HG02970 (cell line): ENCODE measurements around the gene GNAO1.

Experiments used
- ATAC-seq: cut with Tn5 transposase; IDR thresholded peaks from one replicate; pipeline ENCODE4 v1.9.1; 2021; ENCODE audit warnings: mild to moderate bottlenecking, moderate library complexity, moderate number of reproducible peaks; ENCODE audit not compliant: unreplicated experiment, low FRiP score

Gene GNAO1

GRCh38 chr16:56197192-56197992, 6.1 kb downstream of the GNAO1 start:
- ATAC-seq: no peak

- no peak for ATAC-seq
Observed at GRCh38 chr16:56198006-56198754, 6.9 kb downstream of the GNAO1 start.

GRCh38 chr16:56198755-56199114, 7.4 kb downstream of the GNAO1 start:
- no peak for ATAC-seq

- no peak for ATAC-seq
Observed at GRCh38 chr16:56199164-56199563, 7.9 kb downstream of the GNAO1 start.

GRCh38 chr16:56201030-56201429, 9.7 kb downstream of the GNAO1 start:
- ATAC-seq: no peak

GRCh38 chr16:56202036-56202435, 10.7 kb downstream of the GNAO1 start:
- no peak for ATAC-seq

- ATAC-seq: no peak
Observed at GRCh38 chr16:56203052-56203451, 11.8 kb downstream of the GNAO1 start.

- ATAC-seq: no peak
Observed at GRCh38 chr16:56204816-56205215, 13.5 kb downstream of the GNAO1 start.

GRCh38 chr16:56206951-56207350, 15.7 kb downstream of the GNAO1 start:
- ATAC-seq: no peak

GRCh38 chr16:56207421-56207820, 16.1 kb downstream of the GNAO1 start:
- no peak for ATAC-seq

GRCh38 chr16:56211435-56211981, 20.2 kb downstream of the GNAO1 start:
- no peak for ATAC-seq

GRCh38 chr16:56212144-56212543, 20.9 kb downstream of the GNAO1 start:
- no peak for ATAC-seq

- no peak for ATAC-seq
Observed at GRCh38 chr16:56221995-56222394, 30.7 kb downstream of the GNAO1 start.

GRCh38 chr16:56222474-56222997, 31.2 kb downstream of the GNAO1 start:
- ATAC-seq: no peak

- no peak for ATAC-seq
Observed at GRCh38 chr16:56225017-56225742, 33.9 kb downstream of the GNAO1 start.

GRCh38 chr16:56226187-56226586, 34.9 kb downstream of the GNAO1 start:
- no peak for ATAC-seq

- no peak for ATAC-seq
Observed at GRCh38 chr16:56226845-56227525, 35.7 kb downstream of the GNAO1 start.

- no peak for ATAC-seq
Observed at GRCh38 chr16:56227936-56228335, 36.6 kb downstream of the GNAO1 start.

- ATAC-seq: no peak
Observed at GRCh38 chr16:56228476-56228875, 37.2 kb downstream of the GNAO1 start.
